A549 (cell line): ENCODE results near the gene ARL6IP6. TPM values are rescaled to one million over a fixed set of nuclear protein-coding genes. Genes with fewer than 3 reads are reported as not detected.
"Not testable (repeated sequence)": the region's sequence is repeated elsewhere in the genome, so short reads cannot be mapped to it uniquely, and the experiment has no call there.

ENCODE experiments used
- ATAC-seq, 2 experiments: fragments of 200-7000 bp in 1 of 2; fragments of >200 bp in 1 of 2; cut with Nextera tagmentation in 1 of 2; cut with Tn5 transposase in 1 of 2; 3 replicates each; pipeline versions ENCODE4 v1.8.0 to v1.9.1; 2018 to 2020; ENCODE audit warnings: mild to moderate bottlenecking in 1 of 2, moderate library complexity in 1 of 2
- CTCF ChIA-PET: fragments of 300-600 bp; sonication (Branson Sonifier 250); formaldehyde crosslinking; extraction: SDS; loops from one replicate; lab custom pipeline; 2021; ENCODE audit warnings: antibody characterized with exemption, inconsistent platforms; lab: Yijun Ruan, JAX
- POLR2A ChIA-PET: fragments of 350-600 bp; formaldehyde crosslinking; extraction: SDS; loops from one replicate; lab custom pipeline; 2021; ENCODE audit warnings: antibody characterized with exemption, inconsistent platforms; lab: Yijun Ruan, JAX
- DNase-seq, 2 experiments: peaks; one replicate each; pipeline versions ENCODE4 v3.0.0 to v3.0.0-alpha.2; 2011 to 2016; ENCODE audit warnings: low read depth in 1 of 2, low spot score in 1 of 2
- FAIRE-seq: peaks from 2 replicates; lab custom pipeline; 2011; peaks lifted over from hg19 to GRCh38; lab: Jason Lieb, UNC
- H3K27ac ChIP-seq, 2 experiments: fragments of >200 bp; sonication (Bioruptor Twin); formaldehyde crosslinking; 3 replicates each; pipeline ENCODE4 v1.5.1; 2016 to 2017
- H3K4me1 ChIP-seq: fragments of >200 bp; sonication (Bioruptor Twin); formaldehyde crosslinking; 3 replicates; pipeline ENCODE4 v1.6.1; 2016
- H3K4me2 ChIP-seq: fragments of >200 bp; sonication (Bioruptor Twin); formaldehyde crosslinking; 3 replicates; pipeline ENCODE4 v1.6.1; 2016
- H3K4me3 ChIP-seq: fragments of >200 bp; sonication (Bioruptor Twin); formaldehyde crosslinking; 3 replicates; pipeline ENCODE4 v1.5.1; 2016
- H3K9me3 ChIP-seq: fragments of >200 bp; sonication (Bioruptor Twin); formaldehyde crosslinking; 3 replicates; pipeline ENCODE4 v1.6.1; 2016
- CEBPB ChIP-seq, 2 experiments: fragments of >200 bp in 1 of 2; sonication (Bioruptor Twin) in 1 of 2; formaldehyde crosslinking in 1 of 2; IDR thresholded peaks; 2 replicates each; pipeline ENCODE4 v1.6.1; 2012 to 2016
- CHD4 ChIP-seq: fragments of 200-600 bp; sonication (generic); IDR thresholded peaks from 2 replicates; pipeline ENCODE4 v1.6.1; 2016; ENCODE audit warnings: antibody characterized with exemption, mild to moderate bottlenecking, borderline replicate concordance
- EHMT2 ChIP-seq: fragments of 200-600 bp; sonication (generic); IDR thresholded peaks from 2 replicates; pipeline ENCODE4 v1.6.1; 2016; ENCODE audit warnings: antibody characterized with exemption, low read depth, mild to moderate bottlenecking, moderate library complexity
- EP300 ChIP-seq, 2 experiments: fragments of >200 bp; sonication (Bioruptor Twin); formaldehyde crosslinking; IDR thresholded peaks; 2 replicates in 1 of 2; 3 replicates in 1 of 2; pipeline ENCODE4 v1.6.1; 2016 to 2017
- ESRRA ChIP-seq: fragments of 150-350 bp; IDR thresholded peaks from 2 replicates; pipeline ENCODE4 v1.6.1; 2014; ENCODE audit warnings: mild to moderate bottlenecking, low read length, borderline replicate concordance
- GATA3 ChIP-seq: IDR thresholded peaks from 2 replicates; pipeline ENCODE4 v1.6.1; 2012; ENCODE audit warnings: borderline replicate concordance
- HDAC2 ChIP-seq: fragments of 200-600 bp; sonication (generic); IDR thresholded peaks from 2 replicates; pipeline ENCODE4 v1.6.1; 2016
- HEYL ChIP-seq: fragments of 250-450 bp; sonication (Bioruptor Pico); IDR thresholded peaks from 2 replicates; pipeline ENCODE4 v1.8.0; 2021; ENCODE audit warnings: mild to moderate bottlenecking, moderate library complexity
- HOXB13 ChIP-seq: fragments of 250-450 bp; sonication (Bioruptor Pico); IDR thresholded peaks from 2 replicates; pipeline ENCODE4 v1.5.0; 2020; ENCODE audit warnings: low read depth, mild to moderate bottlenecking, moderate library complexity
- JUN ChIP-seq, 2 experiments: fragments of >200 bp; sonication (Bioruptor Twin); formaldehyde crosslinking; IDR thresholded peaks; 2 replicates in 1 of 2; 3 replicates in 1 of 2; pipeline ENCODE4 v1.6.1; 2016 to 2017
- KDM5A ChIP-seq: fragments of 200-600 bp; sonication (generic); IDR thresholded peaks from 2 replicates; pipeline ENCODE4 v1.6.1; 2016; ENCODE audit warnings: antibody characterized with exemption, mild to moderate bottlenecking
- MAFK ChIP-seq: fragments of 450-650 bp; IDR thresholded peaks from 2 replicates; pipeline ENCODE4 v1.6.1; 2014; ENCODE audit not compliant: partially characterized antibody
- MYC ChIP-seq: IDR thresholded peaks from 2 replicates; pipeline ENCODE4 v1.6.1; 2012; ENCODE audit warnings: mild to moderate bottlenecking, inconsistent platforms, low read length, improper control_type of control experiment, borderline replicate concordance
- NFE2L2 ChIP-seq: fragments of 150-350 bp; conservative IDR thresholded peaks from 2 replicates; pipeline ENCODE4 v1.6.1; 2014; ENCODE audit warnings: low read length
- NPAS2 ChIP-seq: fragments of 250-450 bp; sonication (Bioruptor Pico); IDR thresholded peaks from 2 replicates; pipeline ENCODE4 v1.8.0; 2022; ENCODE audit warnings: mild to moderate bottlenecking, moderate library complexity, borderline replicate concordance
- PHF8 ChIP-seq: fragments of 200-600 bp; sonication (generic); IDR thresholded peaks from 2 replicates; pipeline ENCODE4 v1.6.1; 2016; ENCODE audit warnings: low read depth, mild to moderate bottlenecking, antibody characterized with exemption, moderate library complexity, borderline replicate concordance
- RAD21 ChIP-seq, 2 experiments: fragments of >200 bp in 1 of 2; sonication (Bioruptor Twin) in 1 of 2; formaldehyde crosslinking in 1 of 2; IDR thresholded peaks in 1 of 2; conservative IDR thresholded peaks in 1 of 2; 2 replicates in 1 of 2; 3 replicates in 1 of 2; pipeline ENCODE4 v1.6.1; 2012 to 2018; ENCODE audit warnings: inconsistent platforms in 1 of 2
- RFX5 ChIP-seq: fragments of 450-650 bp; IDR thresholded peaks from 2 replicates; pipeline ENCODE4 v1.7.1; 2014; ENCODE audit warnings: antibody characterized with exemption, mild to moderate bottlenecking, moderate library complexity
- SREBF2 ChIP-seq: fragments of 450-650 bp; IDR thresholded peaks from 2 replicates; pipeline ENCODE4 v1.6.1; 2014; ENCODE audit warnings: mild to moderate bottlenecking, moderate library complexity
- ZC3H11A ChIP-seq: fragments of 450-650 bp; IDR thresholded peaks from 2 replicates; pipeline ENCODE4 v1.6.1; 2014; ENCODE audit warnings: antibody characterized with exemption, mild to moderate bottlenecking
- ZNF302 ChIP-seq: fragments of 250-450 bp; sonication (Bioruptor Pico); IDR thresholded peaks from 2 replicates; pipeline ENCODE4 v1.9.0; 2021; ENCODE audit warnings: inconsistent platforms, mild to moderate bottlenecking, moderate library complexity
- WGBS: methylation state at CpG from one replicate; pipeline ENCODE4 v1.1.6; 2017; ENCODE audit errors: missing lambda C conversion rate; 5-methylcytosine and 5-hydroxymethylcytosine counted together
- polyA plus RNA-seq, 4 experiments: library from polyadenylated mRNA; depleted of rRNA in 3 of 4; stranded (reverse); fragments of >200 nt; fragmentation: RNase III in 1 of 4; extraction: RNeasy Plus Mini Kit Qiagen cat#74134 plus additional on column Dnase treatment in 1 of 4; gene quantifications; 2 replicates in 3 of 4; 3 replicates in 1 of 4; pipeline ENCODE4 v1.2.3, GENCODE V29; 2011 to 2017
- TF ChIP-seq, protein P1 (sequence below): fragments of 450-650 bp; IDR thresholded peaks from 2 replicates; pipeline ENCODE4 v1.6.1; 2014; ENCODE audit warnings: antibody characterized with exemption
- TF ChIP-seq, protein P2 (sequence below): IDR thresholded peaks from 2 replicates; pipeline ENCODE4 v1.6.1; 2012

ARL6IP6 gene
- polyA plus RNA-seq, 2 of the 4 experiments (the other 2 are of a cell fraction): 28.1 to 72.7 TPM

DNA sequence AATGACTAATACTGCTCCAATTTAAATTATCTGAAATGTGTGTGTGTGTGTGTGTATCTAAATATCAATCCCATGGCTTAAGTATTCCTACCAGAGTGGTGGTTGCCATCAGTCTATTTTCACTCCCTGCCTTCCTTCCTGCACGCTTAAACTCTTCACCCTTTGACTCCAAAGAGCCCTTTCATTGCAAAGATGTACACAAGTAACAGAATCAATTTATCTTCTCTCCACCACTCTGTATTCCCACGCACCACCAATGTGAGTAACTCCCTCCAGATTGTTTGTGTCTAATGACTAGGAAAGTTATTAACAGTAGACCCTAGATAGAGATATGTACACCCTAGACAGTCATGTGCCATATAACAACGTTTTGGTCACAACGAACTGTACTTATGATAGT, 42.8 kb downstream of the ARL6IP6 start:
- no peak for DNase-seq
- Histone ChIP-seq H3K4me3 (no peak overlapping the region), H3K4me2 (no peak overlapping the region), H3K4me1 (no peaks in the 10 kb centered on the region), H3K9me3 (no peaks in the 10 kb centered on the region), H3K27ac (no peak overlapping the region)
- TF ChIP-seq CEBPB (IDR thresholded peaks at IDR 0.05) (no peak), ESRRA (no peak), NPAS2 (CRISPR knock-in tag) (no peak), HEYL (no peak), MYC (no peak), CHD4 (no peak), HDAC2 (no peak), RFX5 (no peak), ZC3H11A (no peak), EP300 (IDR thresholded peaks at IDR 0.05) (no peak), GATA3 (no peak), NFE2L2 (no peak), PHF8 (no peak), MAFK (no peak), HOXB13 (CRISPR knock-in tag) (no peak), RAD21 (conservative IDR thresholded peaks at IDR 0.05 in 1 of 2, IDR thresholded peaks at IDR 0.05 in 1 of 2) (no peak), KDM5A (no peak), ZNF302 (no peak), SREBF2 (no peak)
- ChIA-PET POLR2A (no interaction called here), CTCF (no interaction called here)
- WGBS: 95% methylated on average over 4 of the region's 4 CpGs
- ATAC-seq: no peak
- FAIRE-seq: no peak

DNA sequence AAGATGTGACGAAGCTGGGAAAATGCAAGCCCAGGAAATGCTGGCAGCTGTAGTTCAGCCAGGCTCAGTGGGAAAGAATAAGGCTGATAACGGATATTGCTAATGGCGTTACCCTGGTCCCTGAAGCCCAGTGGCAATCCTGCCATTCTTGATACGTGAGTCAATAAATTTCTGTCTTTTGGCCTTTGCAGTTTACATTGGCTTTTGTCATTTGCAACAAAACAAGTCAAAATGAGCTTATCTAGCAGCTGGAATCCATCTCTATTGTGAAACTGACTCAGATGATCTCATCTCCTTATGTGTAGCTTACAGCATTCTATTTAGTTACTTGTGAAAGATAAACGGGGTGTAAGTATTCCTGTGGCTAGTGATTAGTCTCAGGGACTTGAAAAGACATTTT, 43.8 kb downstream of the ARL6IP6 start:
- Histone ChIP-seq H3K4me3 (no peak overlapping the region), H3K4me2 (no peak overlapping the region), H3K27ac (no peak overlapping the region), H3K4me1 (no peaks in the 10 kb centered on the region), H3K9me3 (no peaks in the 10 kb centered on the region)
- ATAC-seq: no peak
- no peak for TF ChIP-seq MYC
- no peak for TF ChIP-seq JUN (IDR thresholded peaks at IDR 0.05)
- TF ChIP-seq, protein P1, sequence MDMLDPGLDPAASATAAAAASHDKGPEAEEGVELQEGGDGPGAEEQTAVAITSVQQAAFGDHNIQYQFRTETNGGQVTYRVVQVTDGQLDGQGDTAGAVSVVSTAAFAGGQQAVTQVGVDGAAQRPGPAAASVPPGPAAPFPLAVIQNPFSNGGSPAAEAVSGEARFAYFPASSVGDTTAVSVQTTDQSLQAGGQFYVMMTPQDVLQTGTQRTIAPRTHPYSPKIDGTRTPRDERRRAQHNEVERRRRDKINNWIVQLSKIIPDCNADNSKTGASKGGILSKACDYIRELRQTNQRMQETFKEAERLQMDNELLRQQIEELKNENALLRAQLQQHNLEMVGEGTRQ: no peak
- TF ChIP-seq, protein P2, sequence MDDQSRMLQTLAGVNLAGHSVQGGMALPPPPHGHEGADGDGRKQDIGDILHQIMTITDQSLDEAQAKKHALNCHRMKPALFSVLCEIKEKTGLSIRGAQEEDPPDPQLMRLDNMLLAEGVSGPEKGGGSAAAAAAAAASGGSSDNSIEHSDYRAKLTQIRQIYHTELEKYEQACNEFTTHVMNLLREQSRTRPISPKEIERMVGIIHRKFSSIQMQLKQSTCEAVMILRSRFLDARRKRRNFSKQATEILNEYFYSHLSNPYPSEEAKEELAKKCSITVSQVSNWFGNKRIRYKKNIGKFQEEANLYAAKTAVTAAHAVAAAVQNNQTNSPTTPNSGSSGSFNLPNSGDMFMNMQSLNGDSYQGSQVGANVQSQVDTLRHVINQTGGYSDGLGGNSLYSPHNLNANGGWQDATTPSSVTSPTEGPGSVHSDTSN: no peak
- no peak for TF ChIP-seq EHMT2
- no peak for TF ChIP-seq SREBF2
- no peak for TF ChIP-seq NFE2L2
- DNase-seq: no peak
- FAIRE-seq: no peak
- CTCF ChIA-PET: no interaction called here
- WGBS: 82% methylated on average over 5 of the region's 5 CpGs
- POLR2A ChIA-PET: no interaction called here

DNA sequence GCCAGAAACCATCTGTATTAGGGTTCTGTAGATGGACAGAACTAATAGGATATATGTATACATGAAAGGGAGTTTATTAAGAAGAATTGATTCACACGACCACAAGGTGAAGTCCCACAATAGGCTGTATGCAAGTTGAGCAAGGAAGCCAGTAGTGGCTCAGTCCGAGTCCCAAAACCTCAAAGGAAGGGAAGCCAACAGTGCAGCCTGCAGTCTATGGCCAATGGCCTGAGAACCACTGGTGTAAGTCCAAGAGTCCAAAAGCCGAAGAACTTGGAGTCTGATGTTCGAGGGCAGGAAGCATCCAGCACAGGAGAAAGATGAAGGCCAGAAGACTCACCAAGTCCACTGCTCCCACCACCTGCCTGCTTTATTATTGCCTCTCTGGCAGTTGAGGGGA, 44.8 kb downstream of the ARL6IP6 start:
- DNase-seq, H3K9me3 ChIP-seq, FAIRE-seq, H3K4me2 ChIP-seq, POLR2A ChIA-PET, H3K4me1 ChIP-seq, H3K27ac ChIP-seq, ATAC-seq, H3K4me3 ChIP-seq, CTCF ChIA-PET: not testable (repeated sequence)
- WGBS: 93% methylated on average over 4 of the region's 4 CpGs
